ENCODE measurements around the gene FHL3.
A peak's percentile ranks its signal among the peaks of the same experiment; 100 is the strongest.
"Not testable (repeated sequence)": the region's sequence is repeated elsewhere in the genome, so short reads cannot be mapped to it uniquely, and the experiment has no call there.

FHL3 gene

GRCh38 chr1:37983546-37983945 is 21.8 kb downstream of the FHL3 start:
- DNase-seq: no peak

GRCh38 chr1:37978541-37978940 is 26.8 kb downstream of the FHL3 start:
- DNase-seq: no peak

- peak; percentile 21 for DNase-seq
Measured at GRCh38 chr1:37975083-37975482, 30.2 kb downstream of the FHL3 start.

GRCh38 chr1:37974567-37974966 is 30.7 kb downstream of the FHL3 start:
- DNase-seq: no peak

GRCh38 chr1:37973684-37974083 is 31.6 kb downstream of the FHL3 start:
- not testable (repeated sequence) for DNase-seq

- no peak for DNase-seq
Measured at GRCh38 chr1:37965301-37965700, 40.0 kb downstream of the FHL3 start.

GRCh38 chr1:37964106-37964505 is 41.2 kb downstream of the FHL3 start:
- not testable (repeated sequence) for DNase-seq

- DNase-seq: no peak
Measured at GRCh38 chr1:37958690-37959089, 46.6 kb downstream of the FHL3 start.

- no peak for DNase-seq
Measured at GRCh38 chr1:37955685-37956084, 49.6 kb downstream of the FHL3 start.

GRCh38 chr1:37954316-37954971 is 50.9 kb downstream of the FHL3 start:
- DNase-seq: no peak

- no peak for DNase-seq
Measured at GRCh38 chr1:37952738-37953137, 52.6 kb downstream of the FHL3 start.

GRCh38 chr1:37951783-37952624 is 53.3 kb downstream of the FHL3 start:
- DNase-seq: no peak

- DNase-seq: no peak
Measured at GRCh38 chr1:37951041-37951782, 54.1 kb downstream of the FHL3 start.

- DNase-seq: no peak
Measured at GRCh38 chr1:37949524-37950152, 55.7 kb downstream of the FHL3 start.

GRCh38 chr1:37948841-37949240 is 56.5 kb downstream of the FHL3 start:
- DNase-seq: no peak

GRCh38 chr1:37948166-37948565 is 57.1 kb downstream of the FHL3 start:
- DNase-seq: no peak

- no peak for DNase-seq
Measured at GRCh38 chr1:37947364-37947763, 58.0 kb downstream of the FHL3 start.

Data from CD4-positive, alpha-beta T cell treated with Interleukin-4 for 4 hours (primary cell).